Stimulated activated CD4-positive, alpha-beta T cell treated with anti-CD3 and anti-CD28 coated beads, Interleukin-2, amount 100 ng/mL, for 48 hours (primary cell): ENCODE results near the gene EIF1B.

ENCODE experiments used
- DNase-seq, 2 donors: peaks; one replicate each; pipeline ENCODE4 v3.0.0-alpha.2; 2020

The EIF1B gene

DNA sequence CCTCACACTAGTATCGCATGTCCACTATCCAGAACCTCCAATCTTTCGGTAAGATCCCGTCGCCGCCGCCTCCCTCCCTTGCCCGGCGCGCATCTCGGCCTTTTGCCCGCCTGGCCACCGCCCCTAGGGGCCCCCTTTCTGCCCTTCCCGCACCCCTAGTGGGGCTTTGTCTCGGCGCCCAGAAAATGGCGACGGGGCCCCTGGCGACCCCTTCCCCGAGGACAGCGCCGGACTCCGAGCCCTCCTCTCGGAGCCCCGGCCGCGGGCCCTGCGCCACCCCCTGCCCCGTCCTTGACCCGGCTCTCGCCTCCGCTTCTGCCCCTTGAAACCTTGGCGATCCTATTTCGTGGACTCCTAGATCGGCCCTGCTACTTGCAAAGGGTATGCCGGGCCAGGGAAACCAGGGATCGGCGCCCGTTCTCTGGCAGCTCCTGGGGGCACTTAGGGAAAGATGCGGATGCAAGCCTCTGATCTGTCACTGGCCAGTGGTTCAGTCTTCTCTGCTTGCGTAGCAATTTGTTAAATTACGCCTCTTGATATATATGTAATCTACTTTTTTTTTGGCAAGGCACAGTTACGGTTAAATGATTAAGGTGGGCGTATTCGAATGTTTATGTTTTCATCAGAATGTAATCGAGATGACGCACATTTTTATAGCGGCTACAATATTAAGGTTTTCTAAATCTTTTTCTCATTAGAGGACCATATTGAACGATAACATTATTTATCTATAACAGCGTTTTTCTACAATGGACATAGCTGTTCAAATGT is 603 bp downstream of the EIF1B start:
- DNase-seq, result peak; percentile 25 to 36

DNA sequence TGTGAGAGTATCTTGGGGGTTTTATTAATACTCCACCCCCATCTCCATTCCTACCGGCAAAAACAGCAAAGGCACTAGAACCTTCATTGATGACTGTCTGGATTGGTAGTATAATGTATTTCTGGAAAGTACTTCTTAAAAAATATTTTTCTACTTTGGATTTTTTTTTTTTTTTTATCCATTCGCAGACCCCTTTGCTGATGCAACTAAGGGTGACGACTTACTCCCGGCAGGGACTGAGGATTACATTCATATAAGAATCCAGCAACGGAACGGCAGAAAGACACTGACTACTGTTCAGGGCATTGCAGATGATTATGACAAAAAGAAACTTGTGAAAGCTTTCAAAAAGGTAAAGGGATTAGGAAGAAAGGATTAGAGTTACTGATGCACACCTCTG is 1.2 kb downstream of the EIF1B start:
- no peak for DNase-seq

DNA sequence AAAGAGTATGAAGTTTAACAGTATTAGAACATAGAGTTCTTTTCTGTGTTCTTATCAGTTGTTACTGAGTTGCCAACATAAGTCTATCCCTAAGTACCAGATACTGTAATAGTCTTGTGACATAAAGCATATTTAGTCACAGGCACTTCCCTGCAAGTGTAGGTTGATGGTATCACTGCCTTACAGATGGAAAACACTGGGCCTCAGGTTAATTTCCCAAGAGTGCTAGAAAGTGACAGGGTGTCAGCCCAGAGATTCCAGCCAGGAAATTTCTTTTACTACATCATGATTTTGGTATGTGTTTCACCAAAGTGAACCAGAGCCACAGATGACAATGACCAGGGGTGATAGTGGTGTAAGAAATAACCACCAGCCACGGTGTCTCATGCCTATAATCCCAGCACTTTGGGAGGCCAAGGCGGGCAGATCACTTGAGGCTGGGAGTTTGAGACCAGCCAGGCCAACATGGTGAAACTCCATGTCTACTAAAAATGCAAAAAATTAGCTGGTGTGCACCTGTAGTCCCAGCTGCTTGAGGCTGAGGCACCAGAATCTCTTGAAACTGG is 3.2 kb downstream of the EIF1B start:
- no peak for DNase-seq

DNA sequence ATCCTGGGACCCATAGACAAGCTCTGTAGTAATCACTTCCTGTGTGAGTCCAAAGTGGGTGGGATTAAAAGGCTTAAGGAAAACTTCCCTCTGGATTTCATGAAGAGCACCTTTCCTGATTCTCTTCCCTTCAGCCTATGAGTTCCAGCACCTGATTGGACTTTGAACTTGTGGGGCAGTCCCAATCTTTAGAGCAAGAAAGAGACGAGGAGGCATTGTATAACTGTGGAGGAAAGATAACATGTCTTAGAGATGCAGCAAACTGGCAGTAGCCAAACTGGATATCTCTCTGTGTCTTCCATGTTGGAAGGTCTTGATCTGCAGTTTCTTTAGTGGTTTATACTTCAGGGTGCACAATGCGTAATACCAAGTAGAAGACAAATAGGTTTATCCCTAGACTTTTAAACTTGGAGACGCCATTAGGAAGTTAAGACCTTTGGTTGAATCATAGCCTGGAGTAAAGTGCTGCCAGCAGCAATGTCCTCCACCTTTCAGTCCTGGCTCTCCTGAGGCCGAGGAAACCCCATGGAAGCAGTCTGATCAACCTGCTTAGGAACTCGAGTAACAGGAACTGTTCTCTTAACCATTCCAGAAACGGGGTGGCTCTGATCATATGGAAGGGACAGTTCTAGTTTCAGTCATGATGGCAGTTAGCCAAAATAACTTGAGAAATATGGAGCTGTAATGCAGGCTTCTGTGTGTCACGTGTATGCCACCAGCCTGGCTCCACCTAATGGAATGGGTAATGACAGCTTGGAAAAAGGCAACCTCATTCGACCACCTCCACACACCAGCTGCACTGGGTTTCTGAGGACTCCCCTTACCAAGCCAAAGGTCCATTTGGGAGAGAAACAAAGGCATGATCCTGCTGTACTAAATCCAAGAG is 4.7 kb downstream of the EIF1B start:
- no peak for DNase-seq

DNA sequence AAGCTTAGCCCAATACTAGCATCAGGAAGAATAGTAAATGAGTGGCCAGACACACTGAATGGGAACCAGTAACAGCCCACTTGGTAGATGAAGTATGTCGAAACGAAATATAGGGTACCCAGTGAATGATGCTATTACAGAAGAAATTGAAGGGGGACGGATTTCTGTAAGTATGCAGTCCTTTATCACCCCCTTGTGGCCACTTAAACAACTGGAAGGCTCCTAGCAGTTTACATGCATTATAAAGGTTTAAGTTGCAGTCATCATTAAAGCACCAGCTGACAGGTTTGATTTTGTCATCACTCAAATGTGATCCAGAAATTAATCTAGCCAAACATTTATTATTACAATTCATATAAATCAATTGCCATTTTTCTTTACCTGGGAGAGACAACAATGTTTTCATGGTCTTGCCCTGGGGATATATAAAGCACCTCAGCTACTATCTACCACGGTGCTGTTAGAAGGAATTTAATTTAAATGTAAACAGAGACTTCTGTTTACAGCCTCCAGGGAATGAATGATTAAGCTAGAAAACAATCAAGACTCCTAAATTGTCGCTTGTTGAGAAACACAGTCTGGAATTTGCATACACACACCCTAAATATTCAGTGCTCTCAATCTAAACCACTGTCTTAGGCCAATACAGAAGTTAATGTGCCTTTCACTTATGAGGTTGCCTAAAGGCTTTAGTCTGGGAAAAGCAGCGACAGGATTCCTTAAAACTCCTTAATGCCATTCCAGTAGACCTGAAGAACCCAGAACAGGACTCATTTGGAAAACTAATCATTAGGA is 7.8 kb downstream of the EIF1B start:
- peak in 1 of 2 donors; percentile 32 for DNase-seq

DNA sequence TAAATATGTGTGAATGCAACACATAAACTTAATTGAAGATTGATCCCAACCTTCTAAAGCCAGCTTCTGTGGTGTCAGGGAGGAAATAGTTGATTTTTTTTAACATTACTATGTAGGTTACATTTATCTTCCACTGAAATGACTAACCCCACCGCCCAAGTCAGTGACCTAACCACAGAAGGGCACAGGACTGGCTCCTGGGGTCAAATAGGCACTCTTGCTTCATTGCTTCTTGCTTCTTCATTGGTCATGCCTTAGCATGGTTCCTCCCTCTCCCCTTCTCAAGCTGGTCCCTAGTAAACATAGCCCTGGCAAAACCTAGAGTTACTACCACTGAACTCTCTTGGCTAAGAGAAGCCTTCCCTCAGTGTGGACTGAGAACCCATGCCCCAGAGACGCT is 12.3 kb downstream of the EIF1B start:
- no peak for DNase-seq

DNA sequence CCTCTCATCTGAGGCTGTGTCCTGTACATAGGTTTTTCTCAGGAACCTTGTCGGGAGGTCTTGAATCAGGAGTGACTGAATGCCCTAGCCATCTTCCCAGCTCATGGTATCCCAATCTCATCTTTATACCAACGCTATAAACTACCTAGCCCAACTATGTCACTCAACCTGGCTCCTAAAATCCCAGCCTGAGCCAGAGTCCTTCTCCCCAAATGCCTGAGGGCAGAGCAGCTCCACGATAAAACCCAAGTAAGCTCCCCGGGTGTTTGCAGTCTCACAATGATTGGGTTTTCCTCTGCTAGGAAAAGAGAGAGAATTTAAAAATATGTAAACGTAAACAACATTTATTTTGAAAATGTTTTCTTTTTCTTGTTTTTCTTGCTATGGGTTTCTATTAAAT is 14.4 kb downstream of the EIF1B start:
- DNase-seq, result no peak

DNA sequence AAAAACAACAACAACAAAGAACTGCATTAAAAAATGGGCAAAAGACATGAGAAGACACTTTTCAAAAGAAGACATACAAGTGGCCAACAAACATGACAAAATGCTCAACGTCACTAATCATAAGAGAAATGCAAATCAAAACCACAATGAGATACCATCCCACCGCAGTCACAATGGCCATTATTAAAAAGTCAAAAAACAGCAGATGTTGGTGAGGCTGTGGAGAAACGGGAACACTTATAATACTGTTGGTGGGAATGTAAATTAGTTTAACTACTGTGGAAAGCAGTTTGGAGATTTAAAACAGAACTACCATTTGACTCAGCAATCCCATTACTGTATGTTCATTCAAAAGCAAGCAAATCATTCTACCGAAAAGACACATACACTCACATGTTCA is 15.1 kb downstream of the EIF1B start:
- DNase-seq, result no peak

DNA sequence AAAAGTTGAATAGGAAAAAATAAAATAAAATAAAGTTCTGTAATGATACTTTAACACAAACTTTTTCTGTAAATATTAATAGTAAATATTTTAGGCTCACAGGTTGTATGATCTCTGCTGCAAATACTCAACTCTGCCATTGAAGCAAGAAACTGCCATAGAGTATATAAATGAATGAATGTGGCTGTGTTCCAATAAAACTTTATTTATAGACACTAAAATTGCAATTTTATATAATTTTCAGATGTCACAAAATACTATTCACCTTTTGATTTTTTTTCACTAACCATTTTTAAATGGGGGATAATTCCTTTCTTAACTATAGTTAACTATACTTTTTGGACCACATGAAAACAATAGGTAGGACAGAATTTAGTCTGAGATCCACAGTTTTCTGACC is 16.0 kb downstream of the EIF1B start:
- DNase-seq, result no peak

DNA sequence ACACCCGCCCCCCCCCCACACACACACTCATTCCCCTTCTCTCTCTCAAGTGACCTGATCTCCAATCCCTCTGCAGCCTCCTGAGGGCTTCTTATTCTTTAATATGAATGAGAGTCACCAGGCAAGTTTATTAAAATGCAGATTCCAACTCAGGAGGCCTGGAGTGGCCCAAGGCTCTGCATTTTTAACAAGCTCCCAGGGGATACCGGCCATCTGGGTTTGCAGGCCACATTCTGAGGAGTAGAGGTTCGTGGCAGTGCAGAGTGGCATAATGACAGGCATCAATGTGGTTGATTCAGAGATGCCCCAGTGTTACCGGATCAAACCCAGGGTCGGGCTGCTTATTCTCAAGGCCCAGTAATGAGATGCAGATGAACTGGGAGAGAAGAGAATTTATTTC is 18.9 kb downstream of the EIF1B start:
- no peak for DNase-seq

DNA sequence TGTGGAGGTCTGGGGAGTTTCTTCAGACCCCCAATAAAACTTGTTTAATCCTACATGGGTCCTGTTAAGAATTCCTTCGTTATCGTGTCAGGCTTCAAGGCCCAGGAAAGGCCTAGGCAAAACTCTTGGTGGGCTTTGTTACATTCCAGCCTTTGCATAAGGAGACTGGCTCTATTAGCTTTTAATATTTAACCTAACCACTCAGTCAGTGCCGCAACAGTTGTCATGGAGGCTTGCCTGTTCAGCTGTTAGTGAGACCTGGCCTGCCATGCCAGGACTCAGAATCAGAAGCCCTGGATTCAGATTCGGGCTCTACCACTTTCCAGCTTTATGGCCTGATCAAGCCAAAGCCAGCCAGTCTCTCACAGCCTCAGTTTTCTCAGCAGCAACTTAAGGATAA is 19.6 kb downstream of the EIF1B start:
- DNase-seq, result no peak

DNA sequence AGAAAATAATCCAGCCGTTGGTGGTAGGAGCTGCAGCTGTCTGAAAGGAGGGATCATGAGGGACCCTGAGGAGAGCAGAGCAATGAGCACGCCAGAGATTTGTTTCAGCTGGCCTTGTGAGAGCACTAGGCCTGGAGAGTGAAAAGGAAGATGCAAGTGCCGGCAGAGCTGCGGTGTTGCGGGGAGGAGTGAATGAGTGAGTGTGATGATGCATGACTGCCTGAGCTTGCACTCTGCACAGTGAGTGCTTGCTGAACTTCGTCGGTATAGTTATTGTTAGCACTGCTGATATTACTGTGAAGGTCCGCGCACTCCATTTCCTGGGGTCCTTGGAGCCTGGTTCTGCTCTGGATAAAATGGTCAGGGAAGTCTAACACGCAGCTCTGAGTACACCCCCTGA is 23.2 kb downstream of the EIF1B start:
- DNase-seq, result no peak

DNA sequence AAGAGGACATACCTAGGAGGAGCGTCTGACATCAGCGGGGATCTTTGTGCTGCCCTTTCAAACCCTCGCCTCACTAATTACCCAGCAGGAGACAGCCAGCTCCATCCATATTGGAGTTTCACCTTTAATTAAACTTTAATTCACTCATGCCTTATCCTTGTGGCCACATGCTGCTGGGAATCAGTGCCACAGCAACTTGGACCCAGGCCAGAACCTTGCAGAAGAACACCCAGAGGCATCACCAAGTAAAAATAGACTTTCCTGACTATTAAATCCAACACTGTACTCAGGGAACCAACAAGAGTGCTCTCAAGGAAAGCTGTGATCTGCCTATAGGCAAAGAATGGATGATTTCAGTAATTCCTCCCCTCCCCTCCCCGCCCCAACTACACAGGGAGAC is 23.9 kb downstream of the EIF1B start:
- DNase-seq, result no peak

DNA sequence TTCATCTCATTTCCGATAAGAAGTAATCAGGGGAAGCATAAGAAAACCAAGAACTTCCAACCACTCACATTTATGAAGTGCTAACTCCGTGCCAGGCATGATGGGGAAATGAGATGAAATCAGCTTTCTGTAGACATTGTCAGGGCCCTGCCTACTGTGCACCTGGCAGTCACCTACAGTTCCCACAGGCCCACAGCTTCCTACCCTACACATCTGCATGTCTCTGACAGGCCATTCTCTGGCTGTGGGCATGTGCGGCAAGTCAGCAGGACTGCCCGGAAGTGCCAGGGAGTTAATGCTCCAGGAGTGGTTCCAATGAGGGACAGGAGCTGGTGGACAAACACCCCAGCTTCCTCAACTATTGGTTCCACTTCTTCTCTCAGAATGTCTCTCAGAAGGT is 24.3 kb downstream of the EIF1B start:
- no peak for DNase-seq

DNA sequence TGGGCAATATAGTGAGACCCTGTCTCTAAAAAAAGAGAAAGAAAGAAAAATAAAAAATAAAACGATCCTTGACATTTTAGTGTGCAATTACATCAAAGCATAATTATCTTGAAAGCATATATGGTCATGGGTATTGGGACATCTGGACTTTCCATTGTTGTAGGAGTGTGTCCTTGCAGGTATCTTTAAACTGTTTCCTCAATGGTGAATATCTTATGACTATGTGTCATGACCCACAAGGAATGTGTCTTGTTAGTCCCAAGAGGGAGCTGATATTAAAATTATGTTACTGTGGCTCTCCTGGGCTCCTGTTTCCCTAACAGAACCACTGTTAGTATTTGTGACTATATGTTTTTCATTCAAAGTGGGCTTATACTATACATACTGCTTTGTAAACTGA is 26.6 kb downstream of the EIF1B start:
- no peak for DNase-seq

DNA sequence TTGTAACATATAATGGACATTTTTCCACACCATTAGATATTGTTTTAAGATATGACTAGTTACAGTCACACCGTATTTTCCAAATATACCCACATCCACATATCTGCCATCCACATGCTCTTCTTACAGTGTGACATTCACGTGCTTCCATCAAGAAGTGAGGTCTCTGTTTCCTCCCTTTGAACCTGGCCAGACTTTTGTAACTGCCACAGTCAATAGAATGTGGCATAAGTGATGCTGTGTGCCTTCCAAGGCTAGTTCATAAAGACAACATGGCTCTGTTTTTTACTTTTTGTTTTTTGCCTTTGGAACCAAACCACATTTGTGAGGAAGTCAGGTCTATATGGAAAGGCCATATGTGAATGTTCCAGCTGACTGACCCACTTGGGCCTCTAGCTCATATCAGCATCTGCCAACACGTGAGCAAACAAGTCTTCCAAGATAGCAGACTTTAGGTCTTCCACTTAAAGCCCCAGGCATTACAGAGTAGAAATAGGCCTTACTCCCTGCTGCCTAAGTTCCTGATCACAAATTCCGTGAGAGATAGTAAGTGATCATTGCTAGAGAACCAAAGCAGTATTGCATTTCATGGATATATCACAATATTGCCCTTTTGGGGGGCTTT is 27.1 kb downstream of the EIF1B start:
- DNase-seq, result no peak

DNA sequence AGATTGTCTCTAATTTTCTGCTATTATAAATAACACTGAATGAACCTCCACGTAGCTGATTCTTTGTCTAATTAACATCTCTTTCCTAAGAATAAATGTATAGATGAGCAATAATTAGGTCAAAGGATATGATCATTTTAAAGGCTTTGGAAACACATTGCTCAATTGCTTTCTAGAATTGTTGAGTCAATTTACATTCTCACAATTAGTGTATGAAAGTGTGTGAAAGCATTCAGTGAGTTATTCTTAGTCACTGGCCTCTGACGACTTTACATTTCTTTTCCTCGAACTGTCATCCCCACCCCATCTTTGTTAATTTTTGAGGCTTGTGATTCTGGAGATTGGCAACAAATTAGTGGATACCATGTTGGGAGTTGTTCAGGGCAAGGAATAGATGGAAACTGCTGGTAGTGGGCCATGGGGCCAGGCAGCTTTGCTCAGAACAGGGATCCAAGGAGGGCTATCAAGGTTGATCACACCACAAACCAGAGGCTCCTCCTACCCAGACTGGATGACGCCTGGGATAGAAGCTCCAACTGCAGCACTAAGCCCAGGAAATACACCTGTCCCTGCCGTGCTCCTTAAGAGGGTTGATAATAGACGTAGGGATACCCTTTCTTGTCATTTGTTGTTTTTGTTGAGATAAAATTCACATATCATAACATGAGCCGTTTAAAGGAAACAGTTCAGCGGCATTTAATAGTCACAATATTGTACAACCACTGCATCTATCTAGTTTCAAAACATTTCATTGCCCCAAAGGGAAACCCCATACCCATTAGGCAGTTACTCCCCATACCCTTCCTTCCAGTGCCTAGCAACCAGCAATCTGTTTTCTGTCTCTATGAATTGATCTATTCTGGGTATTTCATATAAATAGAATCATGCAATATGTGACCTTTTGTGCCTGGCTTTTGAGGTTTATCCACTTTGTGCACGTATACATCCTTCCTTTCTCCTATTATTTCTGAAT is 27.9 kb downstream of the EIF1B start:
- peak in 1 of 2 donors; percentile 13 for DNase-seq

DNA sequence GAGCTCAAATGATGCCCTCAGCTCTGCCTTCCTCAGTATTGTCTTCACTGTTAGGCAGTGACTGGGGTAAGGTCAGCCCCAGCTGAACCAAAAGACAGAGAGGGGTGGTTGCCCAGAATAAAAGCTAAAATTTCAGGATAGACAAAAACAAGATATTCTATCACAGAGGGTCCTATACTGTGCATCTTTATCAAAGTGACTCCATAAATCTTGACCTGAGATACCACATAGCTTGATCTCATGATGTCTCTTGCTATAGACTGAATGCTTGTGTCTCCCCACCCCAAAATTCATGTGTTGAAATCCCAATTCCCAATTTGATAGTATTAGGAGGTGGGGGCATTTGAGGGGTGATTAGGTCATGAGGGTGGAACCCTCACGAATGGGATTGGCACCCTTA is 30.4 kb downstream of the EIF1B start:
- DNase-seq, result no peak

DNA sequence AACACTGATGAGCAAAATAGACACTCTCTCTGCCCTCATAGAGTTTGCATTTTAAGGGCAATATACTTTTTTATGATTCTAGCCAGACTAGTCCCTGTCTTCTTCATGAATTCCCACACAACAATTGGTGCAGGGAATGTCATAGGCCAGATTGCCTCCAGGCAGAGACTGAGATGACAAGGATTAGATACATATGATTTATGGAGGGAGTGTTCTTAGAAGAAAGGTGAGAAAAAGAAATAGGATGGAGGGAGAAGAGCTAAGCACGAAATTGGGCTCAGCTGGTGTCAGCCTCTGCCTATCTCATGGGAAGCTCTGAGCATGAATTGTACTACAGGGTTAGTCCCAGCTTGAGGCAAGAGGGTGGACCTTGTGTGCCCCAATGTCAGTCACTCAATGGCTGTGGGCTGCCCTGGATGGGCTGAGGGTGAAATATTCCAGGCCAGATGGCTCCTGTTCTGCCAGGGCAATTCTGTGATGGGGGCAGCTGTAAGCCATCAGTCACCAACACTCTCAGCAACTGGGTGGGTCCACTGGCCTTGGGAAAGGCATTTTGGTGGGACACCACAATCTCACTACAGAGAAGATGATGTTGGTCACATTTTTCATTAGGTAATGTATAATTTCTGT is 31.1 kb downstream of the EIF1B start:
- no peak for DNase-seq

DNA sequence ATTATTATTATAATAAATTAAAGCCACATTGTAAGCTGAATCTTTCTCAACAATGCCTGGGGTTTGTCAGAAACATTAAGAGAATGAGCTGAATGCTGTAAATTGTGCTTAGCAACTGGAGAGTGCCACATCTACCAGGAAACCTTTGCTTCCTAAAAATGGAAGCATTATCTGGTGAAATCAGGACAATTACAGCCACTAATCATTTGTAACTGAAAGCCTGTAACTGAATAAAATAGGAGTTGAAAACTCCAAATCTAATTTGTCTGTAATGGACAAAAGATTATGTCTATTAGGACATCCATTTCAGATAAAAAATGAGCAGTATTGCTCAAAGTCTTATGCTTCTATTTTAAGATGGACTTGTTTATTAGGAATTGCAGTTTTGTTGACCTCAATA is 32.2 kb downstream of the EIF1B start:
- DNase-seq, result no peak

DNA sequence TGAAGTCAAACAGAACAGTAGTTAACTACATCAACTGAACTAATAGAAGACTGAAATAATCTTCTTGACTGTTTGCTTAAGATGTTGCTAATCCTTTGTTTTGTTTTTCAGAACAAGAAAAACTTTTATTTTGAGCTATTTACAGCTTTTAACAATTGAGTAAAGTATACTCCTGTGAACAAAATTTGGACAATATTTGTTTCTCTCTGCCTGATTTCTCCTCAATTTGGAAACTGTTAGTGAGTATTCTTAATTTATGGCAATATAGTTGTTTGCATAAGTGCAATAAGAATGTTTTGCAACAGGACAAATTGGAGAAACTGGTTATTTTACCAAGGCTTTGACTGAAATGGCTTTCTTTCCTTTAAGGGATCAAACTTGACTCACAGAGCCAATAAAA is 41.0 kb downstream of the EIF1B start:
- DNase-seq, result no peak
